ENCODE data around the gene CHRNG.
A peak's percentile ranks its signal among the peaks of the same experiment; 100 is the strongest.

The CHRNG gene

DNA sequence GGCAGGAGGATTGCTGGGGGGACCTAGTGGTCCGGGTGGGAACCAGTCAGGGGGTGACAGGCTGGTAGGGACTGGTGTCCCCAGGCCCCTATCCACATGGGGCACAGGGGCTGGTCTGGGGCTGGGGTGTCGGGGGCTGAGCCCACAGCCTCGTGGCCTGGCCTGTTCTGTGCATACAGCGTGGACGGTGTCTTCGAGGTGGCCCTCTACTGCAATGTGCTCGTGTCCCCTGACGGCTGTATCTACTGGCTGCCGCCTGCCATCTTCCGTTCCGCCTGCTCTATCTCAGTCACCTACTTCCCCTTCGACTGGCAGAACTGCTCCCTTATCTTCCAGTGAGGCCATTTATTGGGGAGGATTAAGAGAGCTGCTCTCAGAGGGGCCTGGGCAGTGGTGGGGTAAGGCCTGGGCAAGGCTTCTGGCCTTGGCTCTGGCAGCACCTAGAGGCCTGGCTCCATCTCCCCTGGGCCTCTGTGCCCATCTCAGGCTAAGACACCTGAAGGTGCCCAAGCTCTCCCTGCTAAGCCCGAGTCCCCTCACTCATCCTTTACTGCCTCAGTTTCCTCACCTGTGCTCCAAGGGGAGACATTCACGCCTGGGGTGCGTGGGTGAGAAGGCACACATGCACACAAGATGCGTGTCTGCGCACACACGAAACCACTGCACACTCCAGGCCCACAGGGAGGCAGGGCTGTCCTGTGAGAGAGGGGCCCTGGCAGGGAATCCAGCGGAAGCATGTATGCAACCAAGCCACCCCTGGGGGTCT is 1.9 kb downstream of the CHRNG start:
- no peak for DNase-seq
- H3K27me3 Mint-ChIP-seq: peaks cover 38% of the 10 kb centered on the region
- H3K4me1 Mint-ChIP-seq: peaks cover 9% of the 10 kb centered on the region
- CTCF ChIA-PET: interaction anchor here (0.6 kb wide), 1 partner anchor 11 kb away, joined by 3 read pairs; no protein-coding TSS in a partner anchor
- no peak overlapping the region for H3K4me3 Mint-ChIP-seq
- no peak overlapping the region for H3K27ac Mint-ChIP-seq
- H3K36me3 Mint-ChIP-seq: peaks cover 7% of the 10 kb centered on the region
- peaks cover 3% of the 10 kb centered on the region for H3K9me3 Mint-ChIP-seq

DNA sequence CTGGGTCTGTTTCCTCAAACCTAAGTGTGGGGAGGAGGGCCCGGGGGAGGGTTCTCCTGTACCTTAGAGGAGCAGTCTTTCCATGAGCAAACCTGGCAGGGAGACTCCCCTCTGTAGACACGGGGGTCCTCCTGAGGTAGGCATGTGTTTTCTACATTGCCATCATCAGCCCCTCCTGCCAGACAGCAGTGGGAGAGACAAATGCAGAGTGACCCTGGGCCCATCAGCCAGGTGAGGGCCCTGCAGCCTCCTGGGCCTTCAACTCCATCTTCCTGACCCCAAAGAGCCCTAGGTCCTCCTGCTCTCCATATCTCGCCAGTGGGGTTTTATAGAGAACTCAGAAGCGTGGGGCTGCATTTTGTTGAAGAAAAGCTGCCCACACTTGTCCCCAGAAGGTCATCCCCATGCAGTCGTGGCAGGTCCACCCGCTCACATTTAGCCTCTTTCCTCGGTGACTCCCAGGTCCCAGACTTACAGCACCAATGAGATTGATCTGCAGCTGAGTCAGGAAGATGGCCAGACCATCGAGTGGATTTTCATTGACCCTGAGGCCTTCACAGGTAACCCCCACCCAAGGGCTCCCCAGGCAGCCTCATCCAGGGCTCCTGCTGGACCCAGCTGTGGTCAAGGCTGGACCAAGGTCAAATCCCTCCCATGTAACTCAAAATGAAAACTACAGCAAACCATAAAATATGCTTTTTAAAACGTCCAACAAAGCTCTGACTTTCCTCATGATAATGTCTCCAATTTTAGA is 2.6 kb downstream of the CHRNG start:
- Mint-ChIP-seq H3K9me3 (no peaks in the 10 kb centered on the region), H3K4me1 (peaks cover 13% of the 10 kb centered on the region), H3K27ac (no peak overlapping the region), H3K27me3 (peaks cover 34% of the 10 kb centered on the region), H3K36me3 (peaks cover 12% of the 10 kb centered on the region), H3K4me3 (no peak overlapping the region)
- CTCF ChIA-PET: no interaction called here
- no peak for DNase-seq

DNA sequence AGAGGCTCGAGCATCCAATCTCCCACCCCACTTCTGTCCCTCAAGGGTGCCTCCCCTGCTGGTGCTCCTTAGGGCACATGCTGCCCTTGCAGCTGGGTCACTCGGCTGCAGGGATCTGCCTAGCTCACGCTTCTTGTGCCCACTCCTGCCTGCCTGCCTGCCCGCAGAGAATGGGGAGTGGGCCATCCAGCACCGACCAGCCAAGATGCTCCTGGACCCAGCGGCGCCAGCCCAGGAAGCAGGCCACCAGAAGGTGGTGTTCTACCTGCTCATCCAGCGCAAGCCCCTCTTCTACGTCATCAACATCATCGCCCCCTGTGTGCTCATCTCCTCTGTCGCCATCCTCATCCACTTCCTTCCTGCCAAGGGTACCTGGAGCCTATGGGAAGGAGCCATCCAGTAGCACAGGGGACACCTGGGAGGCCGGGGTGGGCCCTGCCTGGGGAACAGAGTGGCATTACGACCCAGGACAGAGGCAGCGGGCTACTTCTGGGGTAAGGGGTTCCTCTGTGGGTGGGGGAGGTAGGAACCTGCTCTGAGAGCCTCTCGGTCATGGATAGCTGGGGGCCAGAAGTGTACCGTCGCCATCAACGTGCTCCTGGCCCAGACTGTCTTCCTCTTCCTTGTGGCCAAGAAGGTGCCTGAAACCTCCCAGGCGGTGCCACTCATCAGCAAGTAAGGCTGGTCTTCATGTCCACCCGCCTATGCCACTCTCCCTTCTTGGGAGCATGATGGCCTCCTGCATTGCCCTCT is 3.4 kb downstream of the CHRNG start:
- no peaks in the 10 kb centered on the region for H3K9me3 Mint-ChIP-seq
- peaks cover 18% of the 10 kb centered on the region for H3K36me3 Mint-ChIP-seq
- no peak overlapping the region for H3K4me3 Mint-ChIP-seq
- DNase-seq: no peak
- no peak overlapping the region for H3K27ac Mint-ChIP-seq
- CTCF ChIA-PET: no interaction called here
- H3K27me3 Mint-ChIP-seq: peaks cover 27% of the 10 kb centered on the region
- H3K4me1 Mint-ChIP-seq: peaks cover 20% of the 10 kb centered on the region

DNA sequence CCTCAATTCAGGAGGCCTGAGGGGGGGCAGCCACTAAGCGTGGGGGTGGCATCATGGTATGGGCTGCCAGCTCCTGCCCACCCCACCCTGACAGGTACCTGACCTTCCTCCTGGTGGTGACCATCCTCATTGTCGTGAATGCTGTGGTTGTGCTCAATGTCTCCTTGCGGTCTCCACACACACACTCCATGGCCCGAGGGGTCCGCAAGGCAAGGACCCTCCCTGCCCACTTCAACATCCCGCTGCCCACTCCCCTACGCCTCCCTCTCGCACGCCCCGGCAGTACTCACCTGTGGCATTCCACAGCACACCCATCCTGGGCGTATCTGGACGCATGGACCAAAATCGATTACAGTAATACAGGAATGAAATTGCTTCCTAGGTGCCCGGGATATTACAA is 4.0 kb downstream of the CHRNG start:
- CTCF ChIA-PET: no interaction called here
- H3K4me1 Mint-ChIP-seq: peaks cover 22% of the 10 kb centered on the region
- no peak overlapping the region for H3K4me3 Mint-ChIP-seq
- H3K9me3 Mint-ChIP-seq: peaks cover 1% of the 10 kb centered on the region
- H3K36me3 Mint-ChIP-seq: peaks cover 24% of the 10 kb centered on the region
- H3K27ac Mint-ChIP-seq: no peak overlapping the region
- DNase-seq: no peak
- H3K27me3 Mint-ChIP-seq: peaks cover 21% of the 10 kb centered on the region

DNA sequence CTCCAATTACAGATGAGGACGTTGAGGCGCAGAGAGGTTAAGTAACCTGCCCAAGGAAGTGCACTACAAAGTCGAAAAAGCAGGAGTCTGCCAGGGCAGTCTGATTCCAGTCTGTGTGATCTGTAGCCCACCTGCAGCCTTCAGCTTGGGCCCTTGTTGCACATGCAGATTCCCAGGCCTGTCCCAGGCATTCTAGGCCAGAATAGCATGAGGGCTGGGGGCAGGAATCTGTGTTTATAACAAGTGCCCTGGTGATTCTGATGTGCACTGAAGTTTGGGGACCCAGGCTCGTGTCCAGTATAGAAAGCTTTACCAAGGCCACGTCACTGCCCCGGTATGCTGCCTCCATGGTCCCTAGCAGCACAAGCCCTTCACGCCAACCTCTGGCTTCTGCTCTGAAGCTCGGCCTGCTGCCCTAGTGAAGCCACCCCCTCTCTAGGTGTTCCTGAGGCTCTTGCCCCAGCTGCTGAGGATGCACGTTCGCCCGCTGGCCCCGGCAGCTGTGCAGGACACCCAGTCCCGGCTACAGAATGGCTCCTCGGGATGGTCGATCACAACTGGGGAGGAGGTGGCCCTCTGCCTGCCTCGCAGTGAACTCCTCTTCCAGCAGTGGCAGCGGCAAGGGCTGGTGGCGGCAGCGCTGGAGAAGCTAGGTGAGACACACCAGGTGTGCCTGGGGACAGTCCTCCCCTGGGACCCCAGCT is 4.6 kb downstream of the CHRNG start:
- H3K27ac Mint-ChIP-seq: no peak overlapping the region
- DNase-seq: no peak
- no peak overlapping the region for H3K4me3 Mint-ChIP-seq
- CTCF ChIA-PET: no interaction called here
- H3K36me3 Mint-ChIP-seq: peaks cover 30% of the 10 kb centered on the region
- H3K9me3 Mint-ChIP-seq: peaks cover 5% of the 10 kb centered on the region
- peaks cover 27% of the 10 kb centered on the region for H3K4me1 Mint-ChIP-seq
- H3K27me3 Mint-ChIP-seq: peaks cover 15% of the 10 kb centered on the region

DNA sequence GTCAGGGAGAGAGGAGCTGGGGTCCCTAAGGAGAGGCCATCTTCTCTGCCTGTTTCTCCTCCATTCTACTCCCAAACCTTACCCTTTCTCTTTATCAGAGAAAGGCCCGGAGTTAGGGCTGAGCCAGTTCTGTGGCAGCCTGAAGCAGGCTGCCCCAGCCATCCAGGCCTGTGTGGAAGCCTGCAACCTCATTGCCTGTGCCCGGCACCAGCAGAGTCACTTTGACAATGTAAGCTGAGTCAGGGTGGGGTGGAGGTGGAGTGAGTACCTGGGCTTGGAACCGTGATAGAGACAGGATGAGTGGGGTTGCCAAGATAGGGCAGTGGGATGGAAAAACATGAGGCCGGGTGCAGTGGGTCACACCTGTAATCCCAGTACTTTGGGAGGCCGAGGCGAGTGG is 5.2 kb downstream of the CHRNG start:
- no peak overlapping the region for H3K4me3 Mint-ChIP-seq
- peaks cover 32% of the 10 kb centered on the region for H3K36me3 Mint-ChIP-seq
- H3K27ac Mint-ChIP-seq: no peak overlapping the region
- H3K4me1 Mint-ChIP-seq: peaks cover 33% of the 10 kb centered on the region
- no peak for DNase-seq
- CTCF ChIA-PET: no interaction called here
- H3K9me3 Mint-ChIP-seq: peaks cover 5% of the 10 kb centered on the region
- H3K27me3 Mint-ChIP-seq: peaks cover 9% of the 10 kb centered on the region

DNA sequence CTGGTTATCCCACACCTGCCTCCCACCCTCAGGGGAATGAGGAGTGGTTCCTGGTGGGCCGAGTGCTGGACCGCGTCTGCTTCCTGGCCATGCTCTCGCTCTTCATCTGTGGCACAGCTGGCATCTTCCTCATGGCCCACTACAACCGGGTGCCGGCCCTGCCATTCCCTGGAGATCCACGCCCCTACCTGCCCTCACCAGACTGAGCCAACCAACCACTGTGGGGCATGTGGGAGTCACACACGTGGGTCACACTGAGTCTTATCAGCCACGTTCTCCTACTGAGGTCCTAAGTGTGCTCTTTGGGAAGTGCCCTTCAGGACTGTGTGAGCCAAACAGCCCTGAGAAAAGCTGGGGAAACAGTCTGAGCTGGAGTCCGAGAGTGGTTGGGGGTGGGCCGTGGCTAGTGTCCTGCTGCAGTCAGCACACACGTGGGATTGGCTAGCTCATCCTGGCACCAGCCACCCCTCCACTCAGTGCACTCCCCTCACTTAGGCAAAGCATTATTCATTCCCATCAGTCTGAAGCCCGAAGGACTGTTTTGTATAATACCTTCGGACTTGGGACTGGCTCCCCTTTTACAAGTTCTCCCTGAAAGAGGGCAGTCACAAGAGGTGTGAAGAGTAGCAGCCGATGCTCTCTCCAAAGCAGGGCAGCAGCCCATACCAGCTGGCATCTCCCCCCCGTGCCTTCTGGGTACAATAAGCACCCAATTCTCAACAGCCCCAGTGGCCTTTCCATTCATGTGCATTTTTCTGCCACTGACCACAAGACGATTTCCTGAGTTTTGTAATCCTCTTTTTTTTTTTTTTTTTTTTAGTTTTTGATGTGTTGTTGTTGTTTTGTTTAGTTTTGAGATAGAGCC is 6.3 kb downstream of the CHRNG start:
- no peak overlapping the region for H3K27ac Mint-ChIP-seq
- peaks cover 35% of the 10 kb centered on the region for H3K4me1 Mint-ChIP-seq
- peaks cover 32% of the 10 kb centered on the region for H3K36me3 Mint-ChIP-seq
- CTCF ChIA-PET: interaction anchor here (1.2 kb wide), 1 partner anchor 8 kb away, joined by 3 read pairs; no protein-coding TSS in a partner anchor
- no peaks in the 10 kb centered on the region for H3K27me3 Mint-ChIP-seq
- H3K4me3 Mint-ChIP-seq: no peak overlapping the region
- DNase-seq: no peak
- H3K9me3 Mint-ChIP-seq: peaks cover 5% of the 10 kb centered on the region

DNA sequence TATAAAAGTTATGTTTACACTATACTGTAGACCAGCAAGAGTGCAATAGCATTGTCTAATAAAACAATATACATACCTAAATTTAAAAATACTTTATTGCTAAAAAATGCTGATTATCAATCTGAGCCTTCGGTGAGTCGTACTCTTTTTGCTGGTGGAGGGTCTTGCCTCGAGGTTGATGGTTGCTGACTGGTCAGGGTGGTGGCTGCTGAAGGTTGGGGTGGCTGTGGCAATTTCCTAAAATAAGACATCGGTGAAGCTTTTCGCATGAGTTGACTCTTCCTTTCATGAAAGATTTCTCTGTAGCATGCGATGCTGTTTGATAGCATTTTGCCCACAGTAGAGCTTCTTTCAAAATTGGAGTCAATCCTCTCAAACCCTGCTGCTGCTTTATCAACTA is 8.5 kb downstream of the CHRNG start:
- DNase-seq: no peak
- H3K4me3 Mint-ChIP-seq: no peak overlapping the region
- H3K4me1 Mint-ChIP-seq: peaks cover 50% of the 10 kb centered on the region
- no peak overlapping the region for H3K27ac Mint-ChIP-seq
- H3K27me3 Mint-ChIP-seq: no peaks in the 10 kb centered on the region
- peaks cover 44% of the 10 kb centered on the region for H3K36me3 Mint-ChIP-seq
- CTCF ChIA-PET: no interaction called here
- peaks cover 5% of the 10 kb centered on the region for H3K9me3 Mint-ChIP-seq

DNA sequence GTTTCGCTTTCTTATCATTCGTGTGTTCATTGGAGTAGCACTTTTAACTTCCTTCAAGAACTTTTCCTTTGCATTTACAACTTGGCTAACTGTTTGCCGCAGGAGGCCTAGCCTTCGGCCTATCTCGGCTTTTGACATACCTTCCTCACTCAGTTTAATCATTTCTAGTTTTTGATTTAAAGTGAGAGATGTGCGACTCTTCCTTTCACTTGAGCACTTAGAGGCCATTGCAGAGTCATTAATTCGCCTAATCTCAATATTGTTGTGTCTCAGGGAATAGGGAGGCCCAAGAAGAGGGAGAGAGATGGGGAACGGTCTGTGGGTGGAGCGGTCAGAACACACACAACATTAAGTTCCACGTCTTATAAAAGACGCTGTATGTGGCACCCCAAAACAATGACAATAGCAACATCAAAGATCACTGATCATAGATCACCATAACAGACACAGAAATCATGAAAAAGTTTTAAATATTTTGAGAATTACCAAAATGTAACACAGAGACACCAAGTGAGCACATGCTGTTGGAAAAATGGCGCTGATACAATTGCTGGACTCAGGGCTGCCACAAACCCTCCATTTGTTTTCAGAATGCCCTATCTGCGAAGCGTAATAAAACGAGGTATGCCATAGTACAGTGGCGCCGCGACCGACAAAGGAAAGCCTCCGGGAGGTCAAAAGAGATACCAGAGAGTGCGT is 10.3 kb downstream of the CHRNG start:
- Mint-ChIP-seq H3K36me3 (peaks cover 47% of the 10 kb centered on the region), H3K27me3 (no peaks in the 10 kb centered on the region), H3K9me3 (peaks cover 5% of the 10 kb centered on the region), H3K4me1 (peaks cover 68% of the 10 kb centered on the region), H3K27ac (peak overlapping the region; percentile 100), H3K4me3 (peak overlapping the region; percentile 96)
- no peak for DNase-seq
- CTCF ChIA-PET: no interaction called here

DNA sequence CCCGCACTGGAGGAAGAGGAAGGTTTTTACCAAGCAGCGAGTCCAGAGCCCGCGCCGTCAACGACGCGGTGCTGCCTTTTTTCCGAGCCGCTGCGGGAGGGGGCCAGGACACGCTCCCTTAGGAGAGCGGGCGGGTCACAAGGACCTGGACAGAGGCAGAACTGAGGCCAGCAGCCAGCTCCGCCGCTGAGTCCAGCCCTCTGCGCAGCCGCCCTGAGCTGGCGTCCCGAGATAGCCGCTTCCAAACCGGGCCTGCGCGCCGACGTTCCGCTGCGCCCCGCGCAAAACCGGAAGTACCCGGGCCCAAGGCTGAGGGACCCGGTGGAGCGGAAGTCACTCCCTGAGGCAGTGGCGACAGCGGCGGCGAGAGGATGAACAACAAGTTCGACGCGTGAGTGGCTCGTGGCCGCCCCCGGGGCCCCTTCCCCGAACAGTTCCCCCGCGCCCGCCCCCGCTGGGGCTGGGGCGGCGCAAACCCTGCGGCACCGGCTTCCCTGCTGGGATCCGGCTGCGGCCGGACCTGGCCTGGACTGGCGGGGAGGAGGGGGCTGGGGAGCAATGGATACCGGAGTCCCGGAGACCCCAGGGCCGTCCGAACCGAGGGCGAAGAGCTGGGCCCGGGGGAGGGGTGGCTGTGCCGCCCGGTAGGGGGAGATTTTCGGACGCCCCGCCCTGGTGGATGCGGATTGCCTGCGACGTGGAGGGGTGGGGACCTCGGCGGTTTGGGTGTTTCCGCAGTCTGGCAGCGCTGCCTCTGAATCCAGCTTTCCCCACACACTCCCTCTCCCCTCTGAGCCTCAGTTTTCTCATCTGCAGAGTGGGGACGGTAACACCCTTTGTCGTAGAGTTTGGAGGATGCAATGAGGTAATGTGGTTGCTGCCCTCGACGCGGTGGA is 11.1 kb downstream of the CHRNG start, which contains the start of the genes EIF4E2 and TIGD1:
Gene EIF4E2, plus strand, starts transcription at position 336 of the 896 bp plus-strand sequence. Its CDS starts 36 bp downstream, at position 372.
Gene TIGD1, minus strand, starts transcription at position 204 of the 896 bp plus-strand sequence. CDS start 675 bp downstream, outside the sequence.
- Mint-ChIP-seq H3K36me3 (peaks cover 49% of the 10 kb centered on the region), H3K27me3 (no peaks in the 10 kb centered on the region), H3K27ac (peak within 1 kb of the TSS; percentile 100), H3K9me3 (peaks cover 5% of the 10 kb centered on the region), H3K4me3 (peak within 1 kb of the TSS; percentile 96), H3K4me1 (peaks cover 75% of the 10 kb centered on the region)
- CTCF ChIA-PET: no interaction called here
- DNase-seq: peak; percentile 93

DNA sequence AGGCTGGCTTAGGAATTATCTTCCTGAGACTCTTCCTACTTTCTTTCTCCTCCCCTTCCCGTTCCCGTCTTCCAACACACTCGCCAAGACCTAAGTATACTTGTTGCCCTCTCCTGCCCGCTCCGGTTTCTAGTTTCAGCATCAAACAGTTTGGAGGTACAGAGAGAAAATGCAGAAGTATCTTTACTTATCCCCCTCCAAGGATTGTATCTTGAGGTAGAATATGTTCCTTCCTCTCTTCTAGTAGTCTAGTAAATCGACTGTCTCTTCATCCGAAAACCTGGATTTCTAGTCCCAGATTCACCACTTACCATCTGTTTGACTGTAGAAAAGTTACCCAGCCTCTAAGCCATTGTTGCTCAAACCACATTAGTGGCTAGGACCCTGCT is 11.8 kb downstream of the CHRNG start:
- peak overlapping the region; percentile 96 for H3K4me3 Mint-ChIP-seq
- peaks cover 47% of the 10 kb centered on the region for H3K36me3 Mint-ChIP-seq
- peaks cover 5% of the 10 kb centered on the region for H3K9me3 Mint-ChIP-seq
- peaks cover 76% of the 10 kb centered on the region for H3K4me1 Mint-ChIP-seq
- H3K27me3 Mint-ChIP-seq: no peaks in the 10 kb centered on the region
- CTCF ChIA-PET: no interaction called here
- DNase-seq: no peak
- peak overlapping the region; percentile 100 for H3K27ac Mint-ChIP-seq

DNA sequence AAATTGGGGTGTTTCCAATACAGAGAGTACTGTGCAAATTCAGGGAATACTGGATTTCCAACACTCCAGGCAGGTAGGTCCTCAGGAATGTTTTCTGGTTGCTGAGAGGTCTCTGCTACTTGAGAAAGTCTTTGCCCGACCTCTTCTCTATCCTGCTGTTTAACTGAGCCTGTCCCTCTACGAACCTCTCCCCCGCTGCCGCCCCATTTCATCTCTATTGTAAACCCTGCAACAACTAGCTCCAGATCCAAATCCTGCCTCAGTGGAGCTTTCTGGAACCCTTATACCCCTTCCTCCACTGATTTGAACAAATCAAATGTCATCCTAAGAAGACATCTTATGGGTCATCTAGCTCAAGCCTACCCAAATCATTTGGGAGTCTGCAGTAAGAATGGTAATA is 12.3 kb downstream of the CHRNG start:
- CTCF ChIA-PET: no interaction called here
- Mint-ChIP-seq H3K9me3 (peaks cover 5% of the 10 kb centered on the region), H3K27ac (peak overlapping the region; percentile 100), H3K4me1 (peaks cover 73% of the 10 kb centered on the region), H3K4me3 (peak overlapping the region; percentile 96), H3K36me3 (peaks cover 47% of the 10 kb centered on the region), H3K27me3 (no peaks in the 10 kb centered on the region)
- no peak for DNase-seq
